Neuronal stem cell (in vitro differentiated cells): Measurements from ENCODE around the gene PML.
A peak's percentile ranks its signal among the peaks of the same experiment; 100 is the strongest.

Source experiments
- DNase-seq: peaks from one replicate; pipeline ENCODE4 v3.0.0-alpha.2; 2013; ENCODE audit warnings: low spot score
- H2AFZ ChIP-seq: one replicate; pipeline ENCODE4 v1.6.1; 2013; ENCODE audit warnings: mild to moderate bottlenecking, low read length, inconsistent platforms
- H2AK5ac ChIP-seq: 2 replicates; pipeline ENCODE4 v1.6.1; 2013; ENCODE audit warnings: low read depth, mild to moderate bottlenecking, inconsistent platforms, low read length, moderate library complexity, mixed read lengths
- H2BK120ac ChIP-seq: 2 replicates; pipeline ENCODE4 v1.6.1; 2013; ENCODE audit warnings: low read depth, mild to moderate bottlenecking, inconsistent platforms, low read length, moderate library complexity, mixed read lengths
- H2BK12ac ChIP-seq: one replicate; pipeline ENCODE4 v1.6.1; 2013; ENCODE audit warnings: low read length, inconsistent platforms
- H2BK15ac ChIP-seq: 2 replicates; pipeline ENCODE4 v1.6.1; 2013; ENCODE audit warnings: mild to moderate bottlenecking, low read length, inconsistent platforms, mixed read lengths
- H2BK5ac ChIP-seq: one replicate; pipeline ENCODE4 v1.6.1; 2013; ENCODE audit warnings: inconsistent platforms, mild to moderate bottlenecking, low read length, moderate library complexity
- H3K14ac ChIP-seq: one replicate; pipeline ENCODE4 v1.6.1; 2013; ENCODE audit warnings: low read length, inconsistent platforms
- H3K18ac ChIP-seq: 2 replicates; pipeline ENCODE4 v1.6.1; 2013; ENCODE audit warnings: low read length, inconsistent platforms
- H3K23ac ChIP-seq: 2 replicates; pipeline ENCODE4 v1.6.1; 2013; ENCODE audit warnings: low read depth, mild to moderate bottlenecking, mixed read lengths, low read length, inconsistent platforms; ENCODE audit not compliant: poor library complexity
- H3K27ac ChIP-seq: replicated peaks from 3 replicates; pipeline ENCODE4 v1.5.1; 2013; ENCODE audit warnings: low read length, inconsistent platforms
- H3K27me3 ChIP-seq, 3 experiments: 2 replicates each; pipeline ENCODE4 v1.6.1; 2013; ENCODE audit warnings: low read length in 3 of 3, mild to moderate bottlenecking in 2 of 3, inconsistent platforms in 1 of 3, low read depth in 1 of 3, mixed read lengths in 1 of 3, moderate library complexity in 1 of 3; ENCODE audit not compliant: control insufficient read depth in 3 of 3, insufficient read depth in 3 of 3
- H3K36me3 ChIP-seq, 2 donors: replicated peaks in 1 of 2; 2 replicates each; pipeline ENCODE4 v1.6.1; 2013; ENCODE audit warnings: low read length in 2 of 2; ENCODE audit not compliant: control insufficient read depth in 2 of 2, insufficient read depth in 2 of 2
- H3K4ac ChIP-seq: 2 replicates; pipeline ENCODE4 v1.6.1; 2013; ENCODE audit warnings: inconsistent platforms, mild to moderate bottlenecking, low read length, moderate library complexity
- H3K4me1 ChIP-seq, 2 donors: 1 replicate in 1 of 2; 2 replicates in 1 of 2; pipeline ENCODE4 v1.6.1; 2013; ENCODE audit warnings: low read length in 2 of 2, low read depth in 1 of 2; ENCODE audit not compliant: control insufficient read depth in 2 of 2, insufficient read depth in 1 of 2
- H3K4me2 ChIP-seq: one replicate; pipeline ENCODE4 v1.6.1; 2013; ENCODE audit warnings: mild to moderate bottlenecking, low read length, inconsistent platforms; ENCODE audit not compliant: insufficient read depth, poor library complexity, severe bottlenecking
- H3K4me3 ChIP-seq, 2 donors: 2 replicates each; pipeline ENCODE4 v1.5.1; 2013; ENCODE audit warnings: low read length in 2 of 2, mild to moderate bottlenecking in 2 of 2, inconsistent platforms in 1 of 2, moderate library complexity in 1 of 2
- H3K79me1 ChIP-seq: one replicate; pipeline ENCODE4 v1.6.1; 2013; ENCODE audit warnings: low read depth, mild to moderate bottlenecking, inconsistent platforms, low read length, moderate library complexity
- H3K9ac ChIP-seq: one replicate; pipeline ENCODE4 v1.6.1; 2013; ENCODE audit warnings: mild to moderate bottlenecking, low read depth, low read length, inconsistent platforms; ENCODE audit not compliant: poor library complexity
- H3K9me3 ChIP-seq, 2 donors: replicated peaks in 1 of 2; 2 replicates each; pipeline versions ENCODE3 to v1.6.1; 2013; ENCODE audit warnings: low read length in 2 of 2, mild to moderate bottlenecking in 2 of 2, inconsistent platforms in 1 of 2, low read depth in 1 of 2, mixed read lengths in 1 of 2, moderate library complexity in 1 of 2; ENCODE audit not compliant: control insufficient read depth in 2 of 2, insufficient read depth in 1 of 2
- H4K8ac ChIP-seq: one replicate; pipeline ENCODE4 v1.6.1; 2013; ENCODE audit warnings: low read depth, mild to moderate bottlenecking, inconsistent platforms, low read length, moderate library complexity
- H4K91ac ChIP-seq: one replicate; pipeline ENCODE4 v1.6.1; 2013; ENCODE audit warnings: low read length, low read depth, mild to moderate bottlenecking, inconsistent platforms; ENCODE audit not compliant: poor library complexity
- WGBS, 2 donors: extraction: QIAGEN DNeasy Blood & Tissue Kit; methylation state at CpG; one replicate each; pipeline ENCODE4 v1.1.7; 2013; ENCODE audit warnings: missing lambda C conversion rate in 2 of 2, mixed read lengths in 1 of 2; ENCODE audit not compliant: insufficient read length in 2 of 2, insufficient replicate concordance in 1 of 2; ENCODE audit errors: extremely low coverage in 2 of 2; 5-methylcytosine and 5-hydroxymethylcytosine counted together

PML gene

DNA sequence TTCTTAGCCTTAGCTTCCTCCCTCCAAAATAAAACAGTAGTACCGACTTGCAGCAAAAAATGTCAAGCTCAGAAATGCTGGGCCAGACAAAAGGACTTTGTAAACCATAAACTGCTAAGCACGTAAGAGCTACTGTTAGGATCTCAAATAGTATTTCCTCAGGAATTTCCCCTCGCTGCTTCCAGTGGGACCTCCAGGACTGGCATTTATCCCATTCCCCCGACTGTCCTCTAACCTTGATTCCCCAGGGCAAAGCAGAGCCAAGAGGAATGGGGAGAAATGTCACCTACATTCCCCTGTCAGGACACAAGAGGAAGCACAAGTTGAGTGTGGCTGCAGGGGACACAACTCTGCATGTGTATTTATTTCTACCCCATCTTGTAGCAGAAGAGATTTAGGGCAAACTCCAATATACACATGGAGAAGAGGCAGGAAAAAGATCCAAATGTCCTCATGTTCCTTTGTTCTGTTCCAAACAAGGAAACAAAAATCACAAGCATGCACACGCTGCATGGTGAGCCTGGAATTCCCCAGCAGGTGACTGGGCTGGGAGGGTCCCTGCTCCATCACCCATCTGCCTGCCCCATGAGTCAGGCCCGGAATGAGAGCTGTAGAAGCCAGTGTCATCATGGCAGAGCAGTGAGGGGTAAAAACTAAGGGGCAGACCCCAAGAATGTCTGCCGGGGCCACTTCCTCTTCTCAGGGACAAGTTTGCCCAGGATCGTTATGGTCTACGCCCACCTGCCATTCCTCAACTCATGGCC, 6.7 kb upstream of the PML start:
- Histone ChIP-seq H4K91ac (no peak overlapping the region), H3K4me2 (no peak overlapping the region), H4K8ac (no peak overlapping the region), H3K27ac (no peak overlapping the region), H3K23ac (no peak overlapping the region), H2BK12ac (no peak overlapping the region), H3K9me3 (no peaks in the 10 kb centered on the region), H2AFZ (no peak overlapping the region), H3K14ac (no peak overlapping the region), H3K9ac (no peak overlapping the region), H3K4ac (no peak overlapping the region), H2BK15ac (no peak overlapping the region), H2AK5ac (no peak overlapping the region), H2BK120ac (no peak overlapping the region), H2BK5ac (no peak overlapping the region), H3K27me3 (no peaks in the 10 kb centered on the region), H3K4me1 (peaks cover 8 to 9% of the 10 kb centered on the region in 2 donors), H3K79me1 (no peaks in the 10 kb centered on the region), H3K36me3 (peaks cover 0 to 4% of the 10 kb centered on the region in 2 donors), H3K4me3 (no peak overlapping the region), H3K18ac (no peak overlapping the region)
- DNase-seq: no peak
- WGBS, 2 donors: no CpG with 5 or more reads among the region's 9 CpGs

DNA sequence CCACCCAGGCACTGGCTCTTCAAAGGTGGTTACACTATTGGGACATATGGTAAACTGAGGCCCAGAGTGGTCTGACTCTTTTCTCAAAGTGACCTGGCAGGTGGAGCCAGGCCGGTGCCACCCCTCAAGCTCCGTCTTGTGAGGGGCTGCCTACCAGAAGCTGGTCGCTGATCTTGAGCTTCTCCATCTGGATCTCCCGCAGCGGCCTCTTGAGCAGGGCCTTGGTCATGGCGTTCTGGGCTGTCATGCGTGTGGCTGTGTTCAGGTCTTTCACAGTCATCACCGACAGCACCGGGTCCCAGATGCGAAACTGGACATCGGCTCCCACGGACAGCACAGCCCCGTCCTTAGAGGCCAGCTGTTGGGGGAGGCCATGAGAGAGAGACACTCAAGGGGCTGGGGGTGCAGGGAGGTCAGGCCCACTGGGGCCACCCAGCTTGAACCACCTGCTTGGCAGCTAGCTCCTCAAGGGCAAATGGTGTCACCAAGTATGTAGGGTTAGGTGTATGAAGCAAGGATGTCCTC, 6.0 kb upstream of the PML start:
- no peak overlapping the region for H3K27ac ChIP-seq

DNA sequence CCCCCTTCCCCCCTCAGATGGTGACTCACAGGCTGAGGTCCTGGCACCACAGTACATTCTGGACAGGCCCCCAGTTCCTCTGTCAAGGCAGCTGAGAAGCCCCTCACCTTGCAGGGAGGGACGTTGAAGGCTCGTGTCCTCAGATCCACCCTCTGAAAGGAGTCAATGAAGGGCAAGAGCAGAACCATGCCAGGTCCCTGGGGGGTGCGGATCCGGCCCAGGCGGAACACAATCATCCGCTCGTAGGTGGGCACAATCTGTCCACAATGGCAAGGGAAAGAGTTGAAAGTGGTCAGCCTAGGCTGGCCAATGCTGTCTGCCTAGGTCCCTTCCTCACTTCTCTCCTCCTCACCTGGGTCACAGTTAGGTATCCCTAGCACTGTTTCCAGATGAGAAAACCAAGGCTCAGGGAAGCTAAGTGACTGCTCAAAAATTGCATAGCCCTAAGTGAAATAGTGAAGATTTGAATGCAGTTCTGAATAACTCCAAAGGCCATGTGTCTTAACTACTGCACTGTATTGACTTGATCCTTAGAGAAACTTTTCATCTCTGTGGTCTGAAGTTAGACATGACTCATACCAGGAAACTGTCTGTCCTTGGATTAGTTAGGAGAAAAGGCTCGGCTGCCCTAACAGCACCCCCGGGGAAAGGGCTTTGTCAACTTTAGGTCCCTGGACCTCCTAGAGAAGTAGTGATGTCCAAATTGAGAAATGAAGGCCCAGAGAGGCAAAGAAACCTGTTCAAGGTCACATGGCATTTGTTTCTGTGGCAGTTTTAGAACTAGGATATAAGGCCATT, 5.3 kb upstream of the PML start:
- Histone ChIP-seq H3K9me3 (no peaks in the 10 kb centered on the region), H3K4me3 (no peak overlapping the region), H2BK12ac (no peak overlapping the region), H3K4ac (no peak overlapping the region), H3K18ac (no peak overlapping the region), H3K27ac (no peak overlapping the region), H2BK5ac (no peak overlapping the region), H3K4me2 (no peak overlapping the region), H2BK120ac (no peak overlapping the region), H4K8ac (no peak overlapping the region), H2AFZ (no peak overlapping the region), H2AK5ac (no peak overlapping the region), H3K14ac (no peak overlapping the region), H3K36me3 (no peaks in the 10 kb centered on the region), H4K91ac (no peak overlapping the region), H3K9ac (no peak overlapping the region), H3K23ac (peak overlapping the region; percentile 26), H3K4me1 (peaks cover 9 to 11% of the 10 kb centered on the region in 2 donors), H2BK15ac (no peak overlapping the region), H3K27me3 (no peaks in the 10 kb centered on the region), H3K79me1 (no peaks in the 10 kb centered on the region)
- no CpG with 5 or more reads among the region's 9 CpGs for WGBS, 2 donors
- no peak for DNase-seq

More for the DNA sequence above, 6.0 kb upstream of the PML start:
- Histone ChIP-seq H4K91ac (no peak overlapping the region), H2BK5ac (no peak overlapping the region), H2BK12ac (no peak overlapping the region), H2BK15ac (no peak overlapping the region), H3K36me3 (peaks cover 0 to 3% of the 10 kb centered on the region in 2 donors), H2BK120ac (no peak overlapping the region), H3K23ac (peak overlapping the region; percentile 26), H3K4me1 (peaks cover 8 to 9% of the 10 kb centered on the region in 2 donors), H4K8ac (no peak overlapping the region), H3K4me2 (no peak overlapping the region), H3K4ac (no peak overlapping the region), H2AFZ (no peak overlapping the region), H3K18ac (no peak overlapping the region), H3K9me3 (no peaks in the 10 kb centered on the region), H2AK5ac (no peak overlapping the region), H3K27me3 (no peaks in the 10 kb centered on the region), H3K79me1 (no peaks in the 10 kb centered on the region), H3K14ac (no peak overlapping the region), H3K9ac (peak overlapping the region; percentile 13), H3K4me3 (peak overlapping the region in 1 of 2 donors; percentile 15)
- no peak for DNase-seq
- WGBS, 2 donors: no CpG with 5 or more reads among the region's 13 CpGs
